Panc1 (cell line): Measurements from ENCODE around the gene SLC25A13. TPM values are rescaled to one million over a fixed set of nuclear protein-coding genes. Genes with fewer than 3 reads are reported as not detected.

Experiments
- ATAC-seq: fragments of 200-7000 bp; cut with Tn5 transposase; 2 replicates; pipeline ENCODE4 v1.9.1; 2020; ENCODE audit warnings: mild to moderate bottlenecking, moderate library complexity
- BruUV-seq: library from RNA; stranded (reverse); fragments of 400-500 nt; replicated peaks from 2 replicates; lab custom pipeline; 2021; lab: Mats Ljungman, UMichigan
- CTCF ChIA-PET: fragments of 300-600 bp; sonication (Branson Sonifier 250); formaldehyde crosslinking; loops from one replicate; lab custom pipeline; 2022; ENCODE audit warnings: antibody characterized with exemption; lab: Charles Lee
- POLR2A ChIA-PET: fragments of 300-600 bp; sonication (Branson Sonifier 250); formaldehyde crosslinking; loops from one replicate; lab custom pipeline; 2022; ENCODE audit warnings: antibody characterized with exemption; lab: Charles Lee
- DNase-seq: peaks from one replicate; pipeline ENCODE4 v3.0.0-alpha.2; 2010; ENCODE audit warnings: low read depth, low spot score
- H3K27ac ChIP-seq: 2 replicates; pipeline ENCODE4 v1.5.1; 2011; ENCODE audit warnings: mild to moderate bottlenecking, low read length, inconsistent platforms
- H3K27me3 ChIP-seq: fragments of 200-500 bp; sonication (Bioruptor generic); 2 replicates; pipeline ENCODE4 v1.6.0; 2014; ENCODE audit warnings: low read length, inconsistent platforms; ENCODE audit not compliant: control insufficient read depth, insufficient read depth
- H3K36me3 ChIP-seq: fragments of 200-500 bp; sonication (Bioruptor generic); 2 replicates; pipeline ENCODE4 v1.5.1; 2014; ENCODE audit warnings: inconsistent platforms, mild to moderate bottlenecking, low read length, moderate library complexity; ENCODE audit not compliant: control insufficient read depth, insufficient read depth
- H3K4me1 ChIP-seq: 2 replicates; pipeline ENCODE4 v1.5.1; 2011; ENCODE audit warnings: inconsistent platforms, mild to moderate bottlenecking, low read length, moderate library complexity; ENCODE audit not compliant: control insufficient read depth, insufficient read depth
- H3K4me3 ChIP-seq, 2 experiments: 2 replicates each; pipeline ENCODE4 v1.5.1; 2011 to 2012; ENCODE audit warnings: low read depth in 2 of 2, low read length in 2 of 2, mild to moderate bottlenecking in 2 of 2, inconsistent platforms in 1 of 2, moderate library complexity in 1 of 2
- H3K9me3 ChIP-seq: fragments of 200-500 bp; sonication (Bioruptor generic); 2 replicates; pipeline ENCODE4 v1.5.1; 2014; ENCODE audit warnings: low read depth, mild to moderate bottlenecking, inconsistent platforms, low read length, moderate library complexity; ENCODE audit not compliant: control insufficient read depth, insufficient read depth
- CTCF ChIP-seq: fragments of 450-650 bp; IDR thresholded peaks from 2 replicates; pipeline ENCODE4 v1.5.1; 2017; ENCODE audit warnings: mild to moderate bottlenecking
- POLR2AphosphoS5 ChIP-seq: IDR thresholded peaks from 2 replicates; pipeline ENCODE4 v1.6.1; 2012; ENCODE audit warnings: mild to moderate bottlenecking, low read depth, low read length, moderate library complexity
- SIN3A ChIP-seq: IDR thresholded peaks from 2 replicates; pipeline ENCODE4 v1.6.1; 2012; ENCODE audit warnings: low read depth, mild to moderate bottlenecking, low read length, moderate library complexity, borderline replicate concordance; ENCODE audit not compliant: insufficient read depth
- TCF7L2 ChIP-seq: IDR thresholded peaks from 2 replicates; pipeline ENCODE4 v1.6.1; 2011; ENCODE audit warnings: mild to moderate bottlenecking, low read depth, low read length, inconsistent platforms
- in situ Hi-C: cut with HindIII; loops from 2 replicates; pipeline ENCODE4 v1.10.0; 2016; ENCODE audit warnings: low sequenced_read_pairs, low pct_unique_long_range_greater_than_20kb
- intact Hi-C: fragments of 100-400 bp; cut with micrococcal nuclease; formaldehyde crosslinking; loops from one replicate; pipeline ENCODE4 v1.10.0; 2022; ENCODE audit not compliant: unreplicated experiment
- total RNA-seq: library from RNA; stranded (reverse); gene quantifications from one replicate; pipeline ENCODE4 v1.2.1, GENCODE V29; 2021; ENCODE audit not compliant: unreplicated experiment
- TF ChIP-seq, protein P1 (sequence below), 2 experiments: IDR thresholded peaks; 2 replicates each; pipeline ENCODE4 v1.6.1; 2011 to 2012; ENCODE audit warnings: low read depth in 2 of 2, control low read depth in 1 of 2, low read length in 1 of 2, mild to moderate bottlenecking in 1 of 2, moderate library complexity in 1 of 2; ENCODE audit not compliant: insufficient read depth in 1 of 2

The SLC25A13 gene
- total RNA-seq, 1 experiment from 2014 or later: 69.4 TPM

- ATAC-seq (no peak), DNase-seq (no peak)
- no TSS peak for BruUV-seq
- Histone ChIP-seq H3K27ac (no peak overlapping the region), H3K36me3 (no peaks in the 10 kb centered on the region), H3K27me3 (no peaks in the 10 kb centered on the region), H3K9me3 (no peaks in the 10 kb centered on the region), H3K4me3 (no peak overlapping the region), H3K4me1 (no peaks in the 10 kb centered on the region)
- intact Hi-C loops: no loop called here
- POLR2A ChIA-PET: no interaction called here
- in situ Hi-C loops: no loop called here
- CTCF ChIA-PET: no interaction called here
- TF ChIP-seq SIN3A (no peak), CTCF (no peak), TCF7L2 (no peak)
Observed at GRCh38 chr7:96266015-96266414, 55.9 kb downstream of the SLC25A13 start.

GRCh38 chr7:96253964-96254363 lies 67.9 kb downstream of the SLC25A13 start:
- H3K9me3 ChIP-seq: no peaks in the 10 kb centered on the region
- CTCF ChIA-PET: no interaction called here
- DNase-seq (no peak), ATAC-seq (no peak)
- no TSS peak for BruUV-seq
- no peaks in the 10 kb centered on the region for H3K27me3 ChIP-seq
- in situ Hi-C loops: no loop called here
- POLR2A ChIA-PET: interaction anchor here (0.6 kb wide), 1 partner anchor 251 kb away, joined by 5 read pairs; no protein-coding TSS in a partner anchor
- TF ChIP-seq POLR2AphosphoS5 (no peak), SIN3A (no peak), CTCF (no peak)
- no peak overlapping the region for H3K4me3 ChIP-seq
- intact Hi-C loops: no loop called here
- no peaks in the 10 kb centered on the region for H3K4me1 ChIP-seq
- H3K36me3 ChIP-seq: no peaks in the 10 kb centered on the region
- no peak overlapping the region for H3K27ac ChIP-seq

GRCh38 chr7:96253441-96253840 lies 68.5 kb downstream of the SLC25A13 start:
- ChIA-PET POLR2A (no interaction called here), CTCF (no interaction called here)
- Histone ChIP-seq H3K9me3 (no peaks in the 10 kb centered on the region), H3K4me3 (no peak overlapping the region), H3K27ac (no peak overlapping the region), H3K36me3 (no peaks in the 10 kb centered on the region), H3K4me1 (no peaks in the 10 kb centered on the region), H3K27me3 (no peaks in the 10 kb centered on the region)
- no TSS peak for BruUV-seq
- DNase-seq (no peak), ATAC-seq (no peak)
- in situ Hi-C loops (no loop called here), intact Hi-C loops (no loop called here)
- TF ChIP-seq CTCF (no peak), SIN3A (no peak), POLR2AphosphoS5 (no peak), TCF7L2 (no peak)
- TF ChIP-seq, protein P1, sequence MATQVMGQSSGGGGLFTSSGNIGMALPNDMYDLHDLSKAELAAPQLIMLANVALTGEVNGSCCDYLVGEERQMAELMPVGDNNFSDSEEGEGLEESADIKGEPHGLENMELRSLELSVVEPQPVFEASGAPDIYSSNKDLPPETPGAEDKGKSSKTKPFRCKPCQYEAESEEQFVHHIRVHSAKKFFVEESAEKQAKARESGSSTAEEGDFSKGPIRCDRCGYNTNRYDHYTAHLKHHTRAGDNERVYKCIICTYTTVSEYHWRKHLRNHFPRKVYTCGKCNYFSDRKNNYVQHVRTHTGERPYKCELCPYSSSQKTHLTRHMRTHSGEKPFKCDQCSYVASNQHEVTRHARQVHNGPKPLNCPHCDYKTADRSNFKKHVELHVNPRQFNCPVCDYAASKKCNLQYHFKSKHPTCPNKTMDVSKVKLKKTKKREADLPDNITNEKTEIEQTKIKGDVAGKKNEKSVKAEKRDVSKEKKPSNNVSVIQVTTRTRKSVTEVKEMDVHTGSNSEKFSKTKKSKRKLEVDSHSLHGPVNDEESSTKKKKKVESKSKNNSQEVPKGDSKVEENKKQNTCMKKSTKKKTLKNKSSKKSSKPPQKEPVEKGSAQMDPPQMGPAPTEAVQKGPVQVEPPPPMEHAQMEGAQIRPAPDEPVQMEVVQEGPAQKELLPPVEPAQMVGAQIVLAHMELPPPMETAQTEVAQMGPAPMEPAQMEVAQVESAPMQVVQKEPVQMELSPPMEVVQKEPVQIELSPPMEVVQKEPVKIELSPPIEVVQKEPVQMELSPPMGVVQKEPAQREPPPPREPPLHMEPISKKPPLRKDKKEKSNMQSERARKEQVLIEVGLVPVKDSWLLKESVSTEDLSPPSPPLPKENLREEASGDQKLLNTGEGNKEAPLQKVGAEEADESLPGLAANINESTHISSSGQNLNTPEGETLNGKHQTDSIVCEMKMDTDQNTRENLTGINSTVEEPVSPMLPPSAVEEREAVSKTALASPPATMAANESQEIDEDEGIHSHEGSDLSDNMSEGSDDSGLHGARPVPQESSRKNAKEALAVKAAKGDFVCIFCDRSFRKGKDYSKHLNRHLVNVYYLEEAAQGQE (IDR thresholded peaks at IDR 0.05; ENCODE audit: insufficient read depth in 1 of 2, low read depth in 2 of 2, low read length in 1 of 2): no peak
